ENCODE data around the gene NIBAN1.
A peak's percentile ranks its signal among the peaks of the same experiment; 100 is the strongest.
"Not testable (repeated sequence)": the region's sequence is repeated elsewhere in the genome, so short reads cannot be mapped to it uniquely, and the experiment has no call there.

NIBAN1 gene

DNA sequence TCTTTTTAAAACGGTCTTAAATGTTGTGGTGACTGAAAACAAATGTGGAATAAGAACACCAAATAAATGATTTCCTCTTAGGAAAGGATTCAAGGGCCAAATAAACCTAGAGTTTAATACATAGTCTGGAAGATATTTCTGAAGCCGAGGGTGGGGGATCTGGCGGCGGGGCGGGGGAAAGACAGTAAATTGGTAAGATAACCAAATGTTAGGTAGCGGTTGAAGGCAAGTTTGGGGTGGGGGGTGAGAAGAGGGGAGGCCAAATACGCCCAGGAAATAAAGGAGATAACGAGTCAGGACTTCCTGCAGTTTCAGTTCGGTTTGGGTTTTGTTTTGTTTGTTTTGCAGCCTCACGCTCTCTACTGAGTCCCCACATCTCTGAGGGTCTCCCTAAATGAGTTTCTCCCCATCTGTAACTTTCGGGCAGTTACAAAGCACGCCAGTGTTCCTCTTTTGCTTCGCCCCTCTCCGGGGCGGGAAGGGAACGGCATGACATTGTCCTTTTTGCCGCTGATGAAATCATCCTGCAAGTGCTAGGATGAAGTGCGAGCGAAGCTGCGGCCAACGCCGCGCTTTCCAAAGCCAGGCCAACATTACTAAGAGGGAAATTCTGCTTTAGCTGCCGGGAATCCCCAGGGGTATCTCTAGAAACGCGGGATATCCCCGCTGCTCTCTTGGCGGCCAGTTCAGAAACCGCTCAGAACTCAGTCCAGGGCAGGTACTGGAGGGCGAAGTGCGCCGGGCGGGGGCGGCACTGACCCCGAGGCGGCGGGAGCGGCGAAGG, 844 bp downstream of the NIBAN1 start:
- peak; percentile 68 for DNase-seq

- no peak for DNase-seq
Measured at GRCh38 chr1:184972315-184973055, 1.8 kb downstream of the NIBAN1 start.

- DNase-seq = no peak
Measured at GRCh38 chr1:184971522-184972265, 2.6 kb downstream of the NIBAN1 start.

- DNase-seq = no peak
Measured at GRCh38 chr1:184970691-184971161, 3.6 kb downstream of the NIBAN1 start.

DNA sequence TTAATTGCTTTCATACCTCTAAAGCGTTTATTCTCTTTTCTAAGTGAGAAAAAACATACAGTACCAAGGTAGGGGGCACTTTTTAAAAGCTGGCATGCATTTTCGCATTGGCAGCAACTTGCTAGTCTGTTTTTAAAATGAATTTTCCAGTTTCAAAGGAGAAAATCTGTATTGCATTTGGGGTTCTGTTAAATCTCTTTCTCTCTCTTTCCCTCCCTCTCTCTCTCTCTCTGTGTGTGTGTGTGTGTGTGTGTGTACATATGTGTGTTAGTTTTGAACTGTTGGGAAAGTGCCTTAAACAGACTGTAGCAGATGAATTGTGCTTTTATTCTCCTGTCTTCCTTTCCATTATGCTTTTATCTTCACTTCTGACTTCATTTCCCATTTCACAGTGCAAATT, 7.3 kb downstream of the NIBAN1 start:
- DNase-seq = no peak

- no peak for DNase-seq
Measured at GRCh38 chr1:184965944-184966860, 8.1 kb downstream of the NIBAN1 start.

DNA sequence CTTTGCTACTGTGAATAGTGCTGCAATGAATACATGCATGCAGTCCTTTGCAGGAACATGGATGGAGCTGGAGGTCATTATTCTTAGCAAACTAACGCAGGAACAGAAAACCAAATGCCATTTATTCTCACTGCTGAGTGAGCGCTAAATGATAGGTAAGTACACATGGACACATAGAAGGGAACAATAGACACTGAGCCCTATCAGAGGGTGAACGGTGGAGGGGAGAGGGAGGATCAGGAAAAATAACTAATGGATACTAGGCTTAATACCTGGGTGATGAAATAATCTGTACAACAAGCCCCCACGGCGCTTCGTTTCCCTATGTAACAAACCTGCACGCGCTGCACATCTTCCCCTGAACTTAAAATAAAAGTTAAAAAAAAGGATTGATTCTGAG, 8.9 kb downstream of the NIBAN1 start:
- no peak for DNase-seq

DNA sequence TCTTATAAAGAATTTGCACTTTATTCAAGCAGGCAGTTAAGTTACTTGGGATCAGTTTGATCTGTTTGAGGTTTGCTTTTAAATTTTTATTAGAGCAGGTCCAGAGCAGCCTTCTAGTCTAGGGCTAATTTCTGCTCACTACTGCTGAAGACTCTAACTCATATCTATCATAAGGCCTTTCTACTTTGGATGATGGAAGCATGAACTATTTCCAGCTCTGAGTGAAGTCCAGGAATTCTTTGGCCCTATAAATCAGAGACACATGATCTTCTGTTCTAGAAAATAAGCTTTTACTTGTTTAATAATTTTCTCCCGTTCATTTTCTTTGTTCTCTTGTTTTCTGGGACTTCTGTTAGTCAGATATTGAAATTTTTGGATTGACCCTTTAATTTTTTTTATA, 14.7 kb downstream of the NIBAN1 start:
- DNase-seq = no peak

GRCh38 chr1:184958554-184959353, 15.6 kb downstream of the NIBAN1 start:
- DNase-seq = no peak

DNA sequence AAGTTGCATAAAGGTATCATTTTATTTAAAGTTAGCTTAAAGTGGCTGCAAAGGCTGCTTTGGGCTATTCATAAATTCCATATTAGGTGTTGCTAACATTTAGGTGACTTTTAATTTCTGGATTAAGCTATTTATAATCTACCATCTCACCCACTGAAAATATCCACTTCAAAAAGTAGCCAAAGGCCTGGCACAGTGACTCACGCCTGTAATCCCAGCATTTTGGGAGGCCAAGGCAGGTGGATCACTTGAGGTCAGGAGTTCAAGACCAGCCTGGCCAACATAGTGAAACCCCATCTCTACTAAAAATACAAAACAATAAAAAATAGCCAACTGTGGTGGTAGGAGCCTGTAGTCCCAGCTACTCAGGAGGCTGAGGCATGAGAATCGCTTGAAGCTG, 16.4 kb downstream of the NIBAN1 start:
- not testable (repeated sequence) for DNase-seq

DNA sequence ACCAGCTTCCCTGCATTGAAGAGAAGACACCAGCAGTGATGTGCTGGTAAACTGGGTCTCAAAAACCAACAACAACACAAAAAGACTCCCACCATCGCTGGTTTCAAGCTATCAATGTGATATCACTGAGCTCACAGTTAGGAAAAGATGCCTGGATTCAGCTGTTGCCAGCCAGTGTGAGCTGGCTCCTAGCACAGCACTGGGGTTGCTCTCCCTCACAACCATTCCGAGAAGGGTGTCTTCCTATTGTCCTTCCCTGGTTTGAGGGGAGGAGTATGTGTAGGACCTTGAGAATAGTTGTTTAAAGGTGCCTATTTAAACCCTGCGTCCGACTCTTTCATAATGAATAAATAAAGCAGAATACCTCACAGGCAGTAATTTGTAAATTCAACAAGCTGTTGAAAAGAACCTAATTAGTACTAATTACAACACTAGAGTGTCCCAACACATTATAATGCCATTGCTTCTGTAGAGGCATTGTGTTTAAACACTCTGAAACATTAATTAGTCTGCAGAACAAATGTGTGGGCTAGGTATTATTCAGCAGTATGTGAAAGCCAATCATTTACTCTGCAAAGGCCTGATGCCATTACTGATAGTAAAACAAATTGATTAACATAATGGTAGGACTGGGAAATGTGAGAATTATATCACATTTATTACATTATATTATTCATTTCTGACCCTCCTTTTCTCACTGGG, 17.2 kb downstream of the NIBAN1 start:
- no peak for DNase-seq

- no peak for DNase-seq
Measured at GRCh38 chr1:184954232-184954995, 19.9 kb downstream of the NIBAN1 start.

DNA sequence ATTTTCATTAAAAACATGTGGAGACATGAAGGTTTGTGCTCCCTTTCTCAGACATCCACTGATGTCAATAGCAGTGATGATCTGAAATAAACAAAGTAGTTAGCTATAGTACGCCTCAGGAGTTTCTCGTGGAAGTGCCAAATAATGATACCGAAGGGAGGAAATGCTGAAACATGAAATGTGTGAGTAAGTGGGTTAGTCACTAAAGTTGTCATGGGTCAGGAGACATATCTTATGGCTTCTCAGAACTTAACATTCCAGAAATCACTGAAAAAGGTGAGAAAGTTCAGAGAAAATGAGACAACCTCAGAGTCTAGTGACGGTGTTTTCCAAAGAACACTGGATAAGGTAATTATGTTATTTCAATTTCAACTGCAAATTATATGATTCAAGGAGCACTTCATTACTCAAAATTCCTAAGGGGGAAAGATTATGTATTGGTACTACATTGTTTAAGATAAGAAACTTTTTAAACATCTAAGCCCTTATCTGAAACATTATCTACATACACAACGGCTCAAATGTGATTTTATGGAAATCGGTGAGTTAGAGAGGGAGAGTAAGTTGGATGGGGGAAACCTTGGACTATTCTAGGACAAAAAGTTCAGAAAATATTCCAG, 20.6 kb downstream of the NIBAN1 start:
- DNase-seq = no peak

DNA sequence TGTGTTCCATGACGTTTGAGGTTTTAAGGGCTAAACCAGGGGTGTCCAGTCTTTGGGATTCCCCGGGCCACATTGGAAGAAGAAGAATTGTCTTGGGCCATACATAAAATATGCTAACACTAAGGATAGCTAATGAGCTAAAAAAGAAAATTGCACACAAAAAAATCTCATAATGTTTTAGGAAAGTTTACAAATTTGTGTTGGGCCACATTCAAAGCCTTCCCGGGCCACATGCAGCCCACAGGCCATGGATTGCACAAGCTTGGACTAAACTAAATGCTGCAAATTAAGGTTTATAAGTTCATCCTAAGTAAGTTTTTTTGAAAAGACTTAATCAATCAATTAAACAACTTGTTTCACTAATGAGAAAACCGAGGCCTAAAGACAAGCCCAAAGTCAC, 21.9 kb downstream of the NIBAN1 start:
- no peak for DNase-seq

- DNase-seq = no peak
Measured at GRCh38 chr1:184951788-184952187, 22.5 kb downstream of the NIBAN1 start.

- DNase-seq = no peak
Measured at GRCh38 chr1:184950906-184951305, 23.4 kb downstream of the NIBAN1 start.

DNA sequence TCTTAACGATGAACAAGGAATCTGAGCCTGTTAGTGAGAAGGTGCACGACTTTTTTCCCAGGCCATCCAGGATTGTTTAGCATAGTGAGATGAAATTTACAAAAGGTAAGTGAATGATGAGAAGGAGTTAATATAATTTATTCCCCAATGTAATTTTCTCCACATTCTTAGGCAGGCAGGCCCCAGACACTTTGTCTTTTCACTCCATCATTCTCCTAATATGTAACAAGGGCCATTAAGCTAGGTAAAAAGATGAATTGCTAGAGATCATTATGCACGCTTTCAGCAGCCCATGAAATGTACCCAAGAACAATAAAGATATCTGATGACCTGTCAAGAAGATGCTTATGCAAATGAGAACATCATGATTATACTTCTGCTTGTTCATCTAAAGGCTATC, 24.1 kb downstream of the NIBAN1 start:
- DNase-seq = no peak

DNA sequence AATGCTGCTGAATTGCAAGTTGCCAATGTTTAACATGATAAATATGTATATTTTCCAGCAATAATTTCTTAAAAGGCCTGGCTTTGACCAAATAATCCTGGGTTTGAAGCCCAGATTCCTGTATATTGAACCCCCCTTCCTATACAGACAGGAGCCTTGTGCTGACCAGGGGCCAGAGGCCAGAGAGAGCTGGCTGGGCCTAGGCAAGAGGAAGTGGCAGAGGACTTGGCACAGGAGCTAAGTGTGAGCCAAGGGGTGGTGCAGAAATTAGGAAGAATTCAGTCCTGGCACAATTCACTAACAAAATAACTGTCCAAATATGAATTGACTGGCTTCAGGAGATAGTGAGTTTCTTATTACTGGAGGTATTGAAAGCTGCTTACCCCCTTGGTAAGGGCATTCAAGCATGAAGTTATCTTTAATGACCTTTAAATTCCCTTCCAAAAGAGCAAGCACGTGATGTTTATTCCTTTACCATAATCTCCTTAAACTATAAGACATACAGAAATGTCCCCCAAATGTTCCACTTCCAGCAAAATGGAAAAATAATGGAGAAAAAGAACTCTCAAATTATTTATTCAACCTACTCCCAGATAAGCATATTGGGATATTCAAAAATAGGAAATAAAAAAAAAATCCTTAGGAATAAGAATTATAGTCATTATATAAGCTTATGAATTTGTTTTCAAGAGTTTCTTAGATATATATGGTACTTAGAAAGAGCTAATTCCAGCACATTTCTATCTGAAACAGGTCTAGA, 26.6 kb downstream of the NIBAN1 start:
- no peak for DNase-seq

All from CD4-positive, alpha-beta T cell treated with Interferon gamma for 1 hour (primary cell).